ENCODE results near the gene EFR3B. TPM values are rescaled to one million over a fixed set of nuclear protein-coding genes. Genes with fewer than 3 reads are reported as not detected.

EFR3B gene
- 8.9 to 10.1 TPM (median 9.7 TPM) in 3 replicates for total RNA-seq (2021)
- percentile 47 among the genes with signal in this experiment for Bru-seq, nascent RNA
- long read RNA-seq, experiment 1, full-length matches to known transcripts = 3 of 13 reads
- long read RNA-seq, experiment 1, partial matches to known transcripts = 5 of 13 reads
- long read RNA-seq, experiment 1, other reads (novel, unspliced or antisense) = 5 of 13 reads
- long read RNA-seq, experiment 2, partial matches to known transcripts = 0 of 7 reads
- long read RNA-seq, experiment 2, other reads (novel, unspliced or antisense) = 7 of 7 reads
- long read RNA-seq, experiment 3, partial matches to known transcripts = 0 of 1 reads
- long read RNA-seq, experiment 3, other reads (novel, unspliced or antisense) = 1 of 1 reads

DNA sequence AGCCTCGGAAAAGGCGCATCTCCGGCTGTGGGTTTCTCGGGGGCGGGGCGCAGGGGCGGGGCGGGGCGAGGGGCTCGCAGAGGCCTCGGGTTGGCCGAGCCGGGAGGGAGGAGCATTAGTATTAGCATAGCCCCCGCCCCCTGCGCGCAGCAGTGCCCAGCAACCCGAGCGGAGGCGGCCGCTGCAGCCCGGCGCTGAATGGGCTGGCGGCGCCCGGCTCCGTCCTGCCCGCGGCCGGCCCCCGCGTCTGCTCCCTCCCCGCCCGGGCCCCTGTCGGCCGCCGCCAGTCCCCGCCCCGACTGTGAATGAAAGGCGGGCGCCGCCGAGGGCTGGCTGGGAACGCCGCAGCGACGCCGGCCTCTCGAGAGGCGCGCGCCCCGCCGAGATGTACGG is at the start of gene EFR3B:
TSS of gene EFR3B (plus strand) at position 149 of the 393 bp plus-strand sequence. CDS start at position 386, 237 bp downstream.
- Mint-ChIP-seq H3K4me3 (peak within 1 kb of the TSS; percentile 86), H3K36me3 (no peaks in the 10 kb centered on the region), H3K27ac (peak within 1 kb of the TSS; percentile 91), H3K9me3 (no peaks in the 10 kb centered on the region), H3K4me1 (peaks cover 32% of the 10 kb centered on the region), H3K27me3 (ENCODE audit: low read depth) (peaks cover 44% of the 10 kb centered on the region)
- ATAC-seq (peak; percentile 94), DNase-seq (ENCODE audit: low spot score) (peak; percentile 96)
- TF ChIP-seq ATF6 (CRISPR knock-in tag; IDR thresholded peaks at IDR 0.05) (no peak), SP1 (CRISPR knock-in tag; conservative IDR thresholded peaks at IDR 0.05) (0 out of 2 replicates have a peak, but pooled peaks have one; percentile 58), GABPB1 (CRISPR knock-in tag; IDR thresholded peaks at IDR 0.05) (no peak), ZNF532 (CRISPR knock-in tag; IDR thresholded peaks at IDR 0.05; ENCODE audit: borderline replicate concordance) (no peak), NR3C1 (CRISPR knock-in tag; conservative IDR thresholded peaks at IDR 0.05; ENCODE audit: low read depth) (no peak), HMGXB4 (CRISPR knock-in tag; IDR thresholded peaks at IDR 0.05) (no peak), NFE2L1 (CRISPR knock-in tag; IDR thresholded peaks at IDR 0.05) (no peak), PRRX2 (CRISPR knock-in tag; IDR thresholded peaks at IDR 0.05) (no peak), IRF2 (CRISPR knock-in tag; IDR thresholded peaks at IDR 0.05; ENCODE audit: borderline replicate concordance, low read depth) (no peak), OVOL2 (CRISPR knock-in tag; IDR thresholded peaks at IDR 0.05; ENCODE audit: borderline replicate concordance) (no peak), CREB1 (CRISPR knock-in tag; IDR thresholded peaks at IDR 0.05) (no peak), PREB (CRISPR knock-in tag; IDR thresholded peaks at IDR 0.05; ENCODE audit: borderline replicate concordance) (no peak)
- TF ChIP-seq, protein P1, sequence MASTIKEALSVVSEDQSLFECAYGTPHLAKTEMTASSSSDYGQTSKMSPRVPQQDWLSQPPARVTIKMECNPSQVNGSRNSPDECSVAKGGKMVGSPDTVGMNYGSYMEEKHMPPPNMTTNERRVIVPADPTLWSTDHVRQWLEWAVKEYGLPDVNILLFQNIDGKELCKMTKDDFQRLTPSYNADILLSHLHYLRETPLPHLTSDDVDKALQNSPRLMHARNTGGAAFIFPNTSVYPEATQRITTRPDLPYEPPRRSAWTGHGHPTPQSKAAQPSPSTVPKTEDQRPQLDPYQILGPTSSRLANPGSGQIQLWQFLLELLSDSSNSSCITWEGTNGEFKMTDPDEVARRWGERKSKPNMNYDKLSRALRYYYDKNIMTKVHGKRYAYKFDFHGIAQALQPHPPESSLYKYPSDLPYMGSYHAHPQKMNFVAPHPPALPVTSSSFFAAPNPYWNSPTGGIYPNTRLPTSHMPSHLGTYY (CRISPR knock-in tag; IDR thresholded peaks at IDR 0.05) = no peak
- TF ChIP-seq, protein P2, sequence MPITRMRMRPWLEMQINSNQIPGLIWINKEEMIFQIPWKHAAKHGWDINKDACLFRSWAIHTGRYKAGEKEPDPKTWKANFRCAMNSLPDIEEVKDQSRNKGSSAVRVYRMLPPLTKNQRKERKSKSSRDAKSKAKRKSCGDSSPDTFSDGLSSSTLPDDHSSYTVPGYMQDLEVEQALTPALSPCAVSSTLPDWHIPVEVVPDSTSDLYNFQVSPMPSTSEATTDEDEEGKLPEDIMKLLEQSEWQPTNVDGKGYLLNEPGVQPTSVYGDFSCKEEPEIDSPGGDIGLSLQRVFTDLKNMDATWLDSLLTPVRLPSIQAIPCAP (CRISPR knock-in tag; IDR thresholded peaks at IDR 0.05) = no peak
- TF ChIP-seq, protein P3, sequence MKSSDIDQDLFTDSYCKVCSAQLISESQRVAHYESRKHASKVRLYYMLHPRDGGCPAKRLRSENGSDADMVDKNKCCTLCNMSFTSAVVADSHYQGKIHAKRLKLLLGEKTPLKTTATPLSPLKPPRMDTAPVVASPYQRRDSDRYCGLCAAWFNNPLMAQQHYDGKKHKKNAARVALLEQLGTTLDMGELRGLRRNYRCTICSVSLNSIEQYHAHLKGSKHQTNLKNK (CRISPR knock-in tag; IDR thresholded peaks at IDR 0.05) = no peak
- TF ChIP-seq, protein P4, sequence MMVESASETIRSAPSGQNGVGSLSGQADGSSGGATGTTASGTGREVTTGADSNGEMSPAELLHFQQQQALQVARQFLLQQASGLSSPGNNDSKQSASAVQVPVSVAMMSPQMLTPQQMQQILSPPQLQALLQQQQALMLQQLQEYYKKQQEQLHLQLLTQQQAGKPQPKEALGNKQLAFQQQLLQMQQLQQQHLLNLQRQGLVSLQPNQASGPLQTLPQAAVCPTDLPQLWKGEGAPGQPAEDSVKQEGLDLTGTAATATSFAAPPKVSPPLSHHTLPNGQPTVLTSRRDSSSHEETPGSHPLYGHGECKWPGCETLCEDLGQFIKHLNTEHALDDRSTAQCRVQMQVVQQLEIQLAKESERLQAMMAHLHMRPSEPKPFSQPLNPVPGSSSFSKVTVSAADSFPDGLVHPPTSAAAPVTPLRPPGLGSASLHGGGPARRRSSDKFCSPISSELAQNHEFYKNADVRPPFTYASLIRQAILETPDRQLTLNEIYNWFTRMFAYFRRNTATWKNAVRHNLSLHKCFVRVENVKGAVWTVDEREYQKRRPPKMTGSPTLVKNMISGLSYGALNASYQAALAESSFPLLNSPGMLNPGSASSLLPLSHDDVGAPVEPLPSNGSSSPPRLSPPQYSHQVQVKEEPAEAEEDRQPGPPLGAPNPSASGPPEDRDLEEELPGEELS (CRISPR knock-in tag; IDR thresholded peaks at IDR 0.05) = 0 out of 2 replicates have a peak, but pooled peaks have one; percentile 5
- POLR2A ChIA-PET = interaction anchor here (1.1 kb wide), 1 partner anchor 9 kb away, joined by 5 read pairs; no protein-coding TSS in a partner anchor
- CTCF ChIA-PET = interaction anchor here (0.6 to 2.7 kb wide), 25 partner anchors 9 to 656 kb away, joined by 3 to 31 read pairs (median 4); no protein-coding TSS in a partner anchor

Data from WTC11 (cell line).